GM19099 (cell line): ENCODE results near the gene STX17.

Experiments
- POLR2A ChIP-seq: IDR thresholded peaks from 3 replicates; pipeline ENCODE4 v1.6.1; 2011; ENCODE audit warnings: low read depth; ENCODE audit not compliant: insufficient read length; ENCODE audit errors: extremely low read depth

Gene STX17

GRCh38 chr9:99906403-99907207 is at the start of gene STX17:
STX17 (plus strand) TSS chr9:99906654; CDS start chr9:99915240, 8,586 bp downstream.
- peak; percentile 74 for TF ChIP-seq POLR2A

DNA sequence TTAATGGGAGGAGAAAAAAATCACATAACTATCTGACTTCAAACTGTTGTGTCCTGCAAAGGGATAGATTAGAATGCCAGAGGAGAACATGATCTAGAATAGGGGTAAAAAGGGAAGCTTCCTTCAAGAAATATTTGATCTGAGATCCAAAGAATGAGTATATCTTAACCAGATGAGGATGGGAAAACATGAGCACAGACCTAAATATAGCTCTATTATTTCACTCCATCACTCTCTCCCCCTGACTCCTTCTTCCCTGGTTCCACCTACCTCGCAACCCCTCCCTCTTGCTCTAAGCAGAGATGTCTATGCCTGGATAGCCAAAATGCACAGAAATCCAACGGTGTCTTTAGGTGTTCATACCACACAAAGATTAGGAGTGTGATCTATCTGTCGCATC is 48.4 kb upstream of the STX17 start:
- TF ChIP-seq POLR2A, result no peak

- no peak for TF ChIP-seq POLR2A
Measured at GRCh38 chr9:99859243-99859980, 47.0 kb upstream of the STX17 start.

DNA sequence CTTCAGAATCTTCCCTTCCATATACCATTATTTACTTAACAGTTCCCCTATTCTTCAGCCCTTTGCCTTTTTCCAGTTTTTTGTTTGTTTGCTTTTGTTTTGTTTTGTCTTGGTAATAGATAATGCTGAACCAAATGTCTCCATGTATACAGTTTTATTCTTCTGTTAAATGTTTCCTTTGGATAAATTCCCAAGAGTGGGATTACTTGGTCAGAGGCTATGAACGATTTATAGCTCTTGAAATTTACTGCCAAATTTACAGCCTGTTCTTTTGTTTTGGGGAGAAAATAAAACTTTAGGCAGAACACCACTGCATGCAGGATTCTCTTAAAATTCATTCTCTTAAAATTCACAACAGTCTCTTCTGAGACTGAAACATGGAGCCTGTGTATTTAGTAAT is 46.2 kb upstream of the STX17 start:
- TF ChIP-seq POLR2A, result no peak

DNA sequence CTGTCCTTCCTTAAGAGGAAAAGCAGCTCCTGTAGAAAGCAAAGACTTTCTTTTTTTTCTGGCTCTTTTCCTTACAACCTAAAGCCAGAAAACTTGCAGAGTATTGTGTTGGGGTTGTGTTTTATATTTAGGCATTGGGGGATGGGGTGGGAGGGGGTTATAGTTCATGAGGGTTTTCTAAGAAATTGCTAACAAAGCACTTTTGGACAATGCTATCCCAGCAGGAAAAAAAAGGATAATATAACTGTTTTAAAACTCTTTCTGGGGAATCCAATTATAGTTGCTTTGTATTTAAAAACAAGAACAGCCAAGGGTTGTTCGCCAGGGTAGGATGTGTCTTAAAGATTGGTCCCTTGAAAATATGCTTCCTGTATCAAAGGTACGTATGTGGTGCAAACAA is 42.5 kb upstream of the STX17 start:
- no peak for TF ChIP-seq POLR2A

DNA sequence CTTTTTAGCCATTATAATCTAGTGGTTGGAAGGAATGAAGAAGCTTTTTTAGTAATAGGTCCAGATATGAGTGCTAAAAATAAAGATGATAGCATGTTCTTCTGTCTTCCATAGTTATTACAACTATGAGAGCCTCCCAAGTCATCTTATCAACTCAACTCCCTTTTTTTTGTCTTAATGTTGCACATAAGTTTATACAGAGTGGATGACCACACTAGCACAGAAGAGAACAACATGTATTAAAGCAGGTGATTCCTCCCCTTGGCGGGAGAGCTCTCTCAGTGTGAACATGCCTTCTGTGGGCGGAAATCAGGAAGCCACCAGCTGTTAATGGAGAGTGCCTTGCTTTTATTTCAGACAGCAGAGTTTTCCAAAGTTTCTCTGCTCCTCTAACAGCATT is 40.1 kb upstream of the STX17 start:
- TF ChIP-seq POLR2A, result no peak

GRCh38 chr9:99867536-99867935 is 38.9 kb upstream of the STX17 start:
- TF ChIP-seq POLR2A, result no peak

DNA sequence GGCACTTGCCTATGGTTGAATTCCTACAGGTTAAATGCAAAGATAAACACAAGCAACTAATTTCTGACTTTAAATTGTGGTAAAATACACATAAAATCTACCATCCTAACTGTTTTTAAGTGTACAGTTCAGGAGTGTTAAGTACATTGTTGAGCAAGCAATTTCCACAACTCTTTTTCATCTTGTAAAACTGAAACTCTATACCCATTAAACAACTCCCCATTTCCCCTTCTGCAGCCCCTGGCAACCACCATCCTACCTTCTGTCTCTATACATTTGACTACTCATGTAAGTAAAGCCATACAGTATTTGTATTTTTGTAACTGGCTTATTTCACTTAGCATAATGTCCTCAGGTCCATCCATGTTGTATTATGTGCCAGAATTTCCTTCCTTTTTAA is 38.5 kb upstream of the STX17 start:
- no peak for TF ChIP-seq POLR2A

DNA sequence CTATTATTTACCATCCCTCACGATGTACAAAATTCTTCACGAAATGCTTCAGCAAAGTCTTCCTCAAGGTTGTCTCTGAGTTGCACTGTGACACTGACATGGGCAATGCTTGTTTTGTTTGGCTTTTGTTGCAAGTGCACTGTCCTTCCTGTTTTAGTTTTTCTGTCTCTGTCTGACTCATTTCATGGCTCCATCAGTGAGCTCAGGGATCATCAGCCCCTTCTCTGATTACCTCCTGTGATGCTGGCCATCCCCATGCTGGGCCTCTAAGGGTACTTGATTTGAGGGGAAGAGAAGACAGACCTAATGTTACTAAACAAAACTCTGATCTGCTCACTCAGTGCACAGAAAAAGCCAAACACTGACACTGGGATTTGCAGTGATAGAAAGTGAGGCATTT is 37.6 kb upstream of the STX17 start:
- no peak for TF ChIP-seq POLR2A

- TF ChIP-seq POLR2A, result no peak
Measured at GRCh38 chr9:99870126-99870525, 36.3 kb upstream of the STX17 start.

DNA sequence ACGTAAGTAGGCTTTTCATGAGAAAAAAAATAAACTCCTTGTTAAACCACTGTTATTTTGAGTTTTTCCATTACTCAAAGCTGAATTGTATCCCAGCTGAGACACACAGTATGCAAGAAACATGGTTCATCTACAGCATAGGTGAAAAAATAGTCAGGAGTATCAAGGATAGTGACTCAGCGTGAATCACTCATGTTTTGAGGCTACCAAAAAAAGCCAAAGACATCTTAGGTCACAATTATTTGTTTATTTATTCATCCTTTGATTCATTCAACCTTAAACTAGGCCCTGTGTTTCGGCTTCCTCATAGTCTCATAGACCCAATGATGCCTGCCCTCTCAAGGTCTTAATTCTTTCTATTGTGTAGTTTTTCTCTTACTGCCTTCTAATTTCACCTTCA is 32.9 kb upstream of the STX17 start:
- TF ChIP-seq POLR2A, result no peak

DNA sequence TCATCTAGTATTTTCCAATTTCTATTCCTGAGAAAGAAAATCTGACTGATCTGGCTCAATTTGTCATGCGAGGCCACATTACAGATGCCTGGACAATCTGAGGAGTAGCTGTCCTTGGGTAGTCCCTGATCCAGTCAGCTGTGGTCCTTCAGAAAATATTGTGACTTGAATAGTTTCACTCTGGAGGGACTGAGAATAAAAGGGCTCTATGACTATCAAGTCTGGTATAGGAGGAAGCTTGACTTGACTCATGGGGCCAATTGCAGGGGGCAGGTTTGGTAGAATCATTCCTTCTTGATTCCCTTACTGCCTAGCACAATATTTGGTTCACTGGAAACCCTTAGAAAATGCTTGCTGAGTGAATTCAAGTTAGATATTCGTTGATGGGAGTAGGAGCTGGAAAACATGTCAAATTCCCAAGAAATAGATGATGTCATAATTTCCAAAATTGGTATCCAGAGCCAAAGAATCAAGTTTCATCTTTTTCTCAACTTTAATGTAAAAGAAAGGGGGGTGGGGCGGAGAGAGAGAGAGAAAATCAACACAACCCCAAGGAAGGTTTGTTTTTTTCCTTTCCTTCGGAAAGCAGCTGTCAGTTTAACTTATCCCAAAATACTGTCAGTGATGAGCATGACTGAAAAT is 32.4 kb upstream of the STX17 start:
- no peak for TF ChIP-seq POLR2A

DNA sequence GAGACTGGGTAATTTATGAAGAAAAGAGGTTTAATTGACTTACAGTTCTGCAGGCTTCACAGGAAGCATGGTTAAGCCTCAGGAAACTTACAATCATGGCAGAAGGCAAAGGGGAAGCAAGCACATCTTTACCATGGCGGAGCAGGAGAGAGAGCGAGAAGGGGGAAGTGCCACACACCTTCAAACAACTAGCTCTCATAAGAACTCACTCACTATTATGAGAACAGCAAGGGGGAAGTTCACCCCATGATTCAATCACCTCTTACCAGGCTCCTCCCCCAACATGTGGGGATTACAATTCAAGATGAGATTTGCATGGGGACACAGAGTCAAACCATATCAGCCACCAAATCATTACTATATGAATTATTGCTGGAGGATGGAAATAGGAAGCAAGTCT is 30.3 kb upstream of the STX17 start:
- no peak for TF ChIP-seq POLR2A

- no peak for TF ChIP-seq POLR2A
Measured at GRCh38 chr9:99878651-99879050, 27.8 kb upstream of the STX17 start.

DNA sequence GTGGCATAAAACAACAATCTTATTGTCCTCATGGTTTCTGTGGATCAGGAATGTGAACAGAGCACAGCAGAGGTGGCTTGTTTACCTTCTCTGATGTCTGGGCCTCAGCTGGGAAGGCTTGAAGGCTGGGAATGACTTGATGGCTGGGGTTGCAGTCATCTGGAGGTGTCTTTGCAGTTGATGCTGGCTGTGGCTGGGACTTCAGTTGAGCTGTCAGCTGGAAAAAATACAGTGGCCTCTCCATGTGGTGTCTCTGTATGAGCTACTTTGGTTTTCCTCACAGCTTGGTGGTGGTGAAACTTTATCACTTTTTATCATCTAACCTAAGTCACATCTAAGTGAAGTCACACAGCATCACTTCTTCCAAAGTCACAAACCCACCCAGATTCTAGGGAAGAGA is 24.7 kb upstream of the STX17 start:
- TF ChIP-seq POLR2A, result no peak

- no peak for TF ChIP-seq POLR2A
Measured at GRCh38 chr9:99885747-99886146, 20.7 kb upstream of the STX17 start.
